Measurements from ENCODE around the gene SUN2.

GRCh38 chr22:38742176-38742942 lies 13.4 kb downstream of the SUN2 start:
- TF ChIP-seq CTCF (IDR thresholded peaks at IDR 0.05), result no peak
- no peak for TF ChIP-seq POLR2A (IDR thresholded peaks at IDR 0.05)
